NCI-H1105 treated with DMSO at 0.1 percent for 48 hours (cell line): ENCODE results near the gene ATP8B1.

Source experiments
- DNase-seq: peaks from one replicate; lab custom pipeline; 2025; lab: John Stamatoyannopoulos, UW

ATP8B1 gene

DNA sequence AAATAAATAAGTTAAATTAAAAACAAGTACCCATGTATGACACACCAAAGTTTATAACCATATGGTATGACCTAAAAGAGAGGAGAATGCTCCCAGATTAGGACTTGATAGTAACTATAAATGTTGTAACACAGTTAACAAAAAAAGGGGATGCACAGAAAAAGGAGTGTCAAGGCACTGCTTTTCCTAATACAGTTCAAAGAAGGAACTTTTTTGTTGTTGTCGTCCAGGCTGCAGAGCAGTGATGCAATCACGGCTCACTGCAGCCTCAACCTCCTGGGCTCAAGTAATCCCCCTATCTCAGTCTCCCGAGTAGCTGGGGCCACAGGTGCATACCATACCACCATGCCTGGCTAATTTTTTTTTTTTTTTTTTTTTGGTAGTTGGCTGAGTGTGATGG is 184.2 kb downstream of the ATP8B1 start:
- no peak for DNase-seq

DNA sequence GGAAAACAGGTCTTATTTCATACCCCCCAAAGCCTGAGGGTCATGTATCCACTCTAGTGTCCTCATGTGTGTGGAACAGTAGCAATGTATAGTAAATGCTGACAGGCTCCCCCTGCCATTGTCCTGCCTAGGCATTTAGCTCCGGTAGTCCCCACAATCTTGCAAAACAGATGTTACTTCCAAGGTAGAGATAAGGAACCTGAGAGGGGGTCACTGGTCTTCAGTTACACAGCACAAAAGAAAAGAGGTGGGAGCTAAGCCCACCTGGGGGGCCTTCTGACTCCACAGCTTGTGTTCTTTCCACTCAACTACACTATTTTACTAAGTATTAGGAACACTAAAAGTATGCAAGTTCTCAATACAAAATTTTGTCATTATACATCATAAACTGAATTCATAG is 199.2 kb downstream of the ATP8B1 start:
- DNase-seq, result no peak
